ENCODE data around the gene LGMN. TPM values are rescaled to one million over a fixed set of nuclear protein-coding genes. Genes with fewer than 3 reads are reported as not detected.

The LGMN gene
- total RNA-seq, 1 experiment from 2014 or later: 40.3 TPM

GRCh38 chr14:92654239-92654901 is 94.1 kb downstream of the LGMN start:
- no peak for DNase-seq (ENCODE audit: low read depth)

Other genes with a start within 250 kb of the LGMN start
- 3.8 and 6.4 TPM in 2 replicates for gene RIN3, start 234.8 kb downstream of the LGMN start, total RNA-seq (2014; rRNA removed; shearing (Covaris generic))
- gene GOLGA5, start 45.7 kb upstream of the LGMN start, total RNA-seq (2014; rRNA removed; shearing (Covaris generic)): 28.7 and 37.2 TPM in 2 replicates
- gene CHGA, start 174.5 kb upstream of the LGMN start, total RNA-seq (2014; rRNA removed; shearing (Covaris generic)): not detected in 2 replicates

Measured in RPMI7951 (cell line).